GM23338 (cell line): ENCODE data around the gene ARMCX4. TPM values are rescaled to one million over a fixed set of nuclear protein-coding genes. Genes with fewer than 3 reads are reported as not detected.

Experiments used
- ATAC-seq: fragments of 200-7000 bp; cut with Tn5 transposase; 3 replicates; pipeline ENCODE4 v1.9.1; 2020
- DNase-seq: peaks from one replicate; pipeline ENCODE4 v3.0.0-alpha.2; 2015; ENCODE audit warnings: low spot score
- H2AFZ ChIP-seq: fragments of 200-600 bp; sonication (generic); 2 replicates; pipeline ENCODE4 v1.8.0; 2016; ENCODE audit warnings: antibody characterized with exemption, mild to moderate bottlenecking, moderate library complexity
- H3F3A ChIP-seq: fragments of 200-600 bp; sonication (generic); replicated peaks from 2 replicates; pipeline ENCODE4 v1.8.0; 2017; ENCODE audit warnings: antibody characterized with exemption, mixed run types, low read depth
- H3K27ac ChIP-seq: fragments of 200-600 bp; sonication (generic); 2 replicates; pipeline ENCODE4 v1.6.1; 2016; ENCODE audit warnings: low read depth
- H3K27me3 ChIP-seq: fragments of 200-600 bp; sonication (generic); 2 replicates; pipeline ENCODE4 v1.8.0; 2016; ENCODE audit warnings: mild to moderate bottlenecking, mixed run types, moderate library complexity; ENCODE audit not compliant: insufficient read depth
- H3K36me3 ChIP-seq: fragments of 200-600 bp; sonication (generic); 2 replicates; pipeline ENCODE4 v1.8.0; 2016; ENCODE audit warnings: mild to moderate bottlenecking; ENCODE audit not compliant: insufficient read depth
- H3K4me1 ChIP-seq: fragments of 200-600 bp; sonication (generic); 2 replicates; pipeline ENCODE4 v1.8.0; 2016; ENCODE audit warnings: mild to moderate bottlenecking, moderate library complexity; ENCODE audit not compliant: insufficient read depth
- H3K4me2 ChIP-seq: fragments of 200-600 bp; sonication (generic); 2 replicates; pipeline ENCODE4 v1.7.1; 2017; ENCODE audit warnings: mixed run types
- H3K4me3 ChIP-seq: fragments of 200-600 bp; sonication (generic); 2 replicates; pipeline ENCODE4 v1.6.1; 2016; ENCODE audit warnings: mixed run types
- H3K79me2 ChIP-seq: fragments of 200-600 bp; sonication (generic); replicated peaks from 2 replicates; pipeline ENCODE4 v1.8.0; 2017; ENCODE audit warnings: mild to moderate bottlenecking; ENCODE audit not compliant: insufficient read depth
- H3K9me2 ChIP-seq: fragments of 200-600 bp; sonication (generic); 2 replicates; pipeline ENCODE4 v1.8.0; 2017; ENCODE audit not compliant: insufficient read depth
- H4K20me1 ChIP-seq: fragments of 200-600 bp; sonication (generic); replicated peaks from 2 replicates; pipeline ENCODE4 v1.8.0; 2017; ENCODE audit warnings: mild to moderate bottlenecking; ENCODE audit not compliant: insufficient read depth
- H3K27ac Mint-ChIP-seq: 2 replicates; pipeline ENCODE4 v1.8.0; 2020; ENCODE audit warnings: inconsistent platforms, mild to moderate bottlenecking, moderate library complexity, mixed read lengths
- H3K27me3 Mint-ChIP-seq: 3 replicates; pipeline ENCODE4 v1.8.0; 2022; ENCODE audit warnings: low read depth, mild to moderate bottlenecking, moderate library complexity, mixed read lengths, inconsistent platforms; ENCODE audit not compliant: insufficient read depth, poor library complexity
- H3K36me3 Mint-ChIP-seq: 3 replicates; pipeline ENCODE4 v1.8.0; 2021; ENCODE audit warnings: low read depth, mild to moderate bottlenecking, inconsistent platforms, moderate library complexity, mixed read lengths
- H3K4me1 Mint-ChIP-seq: 3 replicates; pipeline ENCODE4 v1.8.0; 2020; ENCODE audit warnings: mild to moderate bottlenecking, inconsistent platforms, mixed read lengths
- H3K4me3 Mint-ChIP-seq: 3 replicates; pipeline ENCODE4 v1.8.0; 2021; ENCODE audit warnings: moderate library complexity, mild to moderate bottlenecking, inconsistent platforms, mixed read lengths
- H3K9me3 Mint-ChIP-seq: 3 replicates; pipeline ENCODE4 v1.8.0; 2020; ENCODE audit warnings: moderate library complexity, mild to moderate bottlenecking, inconsistent platforms, mixed read lengths
- ETS1 ChIP-seq: IDR thresholded peaks from 2 replicates; pipeline ENCODE4 v1.6.1; 2016; ENCODE audit warnings: antibody characterized with exemption
- JUNB ChIP-seq: IDR thresholded peaks from one replicate; pipeline ENCODE4 v1.6.1; 2016; ENCODE audit warnings: antibody characterized with exemption; ENCODE audit not compliant: unreplicated experiment
- NANOG ChIP-seq: IDR thresholded peaks from 2 replicates; pipeline ENCODE4 v1.6.1; 2016; ENCODE audit warnings: antibody characterized with exemption, borderline replicate concordance
- POLR2AphosphoS5 ChIP-seq: IDR thresholded peaks from 2 replicates; pipeline ENCODE4 v1.6.1; 2016; ENCODE audit warnings: antibody characterized with exemption, low read depth
- STAT1 ChIP-seq: IDR thresholded peaks from one replicate; pipeline ENCODE4 v1.6.1; 2016; ENCODE audit warnings: antibody characterized with exemption; ENCODE audit not compliant: unreplicated experiment
- ZNF114 ChIP-seq: fragments of 250-450 bp; sonication (Bioruptor Pico); IDR thresholded peaks from 2 replicates; pipeline ENCODE4 v1.5.0; 2020; ENCODE audit warnings: mild to moderate bottlenecking, moderate library complexity
- ZNF462 ChIP-seq: fragments of 250-450 bp; sonication (Bioruptor Pico); IDR thresholded peaks from 2 replicates; pipeline ENCODE4 v1.5.0; 2020; ENCODE audit warnings: mild to moderate bottlenecking, moderate library complexity
- polyA plus RNA-seq: library from polyadenylated mRNA; unstranded; fragments of >200 nt; fragmentation: Nextera tagmentation; extraction: Ambion mirVana; gene quantifications from 2 replicates; pipeline ENCODE4 v1.2.1, GENCODE V29; 2016
- total RNA-seq: library from RNA; depleted of rRNA; stranded (reverse); fragments of >200 nt; shearing (Covaris generic); gene quantifications from 2 replicates; pipeline ENCODE4 v1.2.3, GENCODE V29; 2014

Gene ARMCX4
- total and polyA plus RNA-seq, 2 experiments from 2014 or later: 11.9 to 13.3 TPM

GRCh38 chrX:101484135-101484534 lies 1.1 kb upstream of the ARMCX4 start:
- TF ChIP-seq JUNB (no peak), POLR2AphosphoS5 (no peak), ZNF114 (CRISPR knock-in tag) (no peak)
- Histone ChIP-seq H4K20me1 (no peaks in the 10 kb centered on the region), H3K36me3 (no peaks in the 10 kb centered on the region; the same call in 1 of the 2 replicates), H3K4me3 (no peak overlapping the region), H2AFZ (no peak overlapping the region), H3K4me1 (peaks cover 8% of the 10 kb centered on the region; the same call in 1 of the 2 replicates), H3K4me2 (peak overlapping the region; percentile 78), H3K27ac (no peak overlapping the region), H3K79me2 (no peaks in the 10 kb centered on the region), H3K9me2 (no peaks in the 10 kb centered on the region), H3F3A (no peaks in the 10 kb centered on the region), H3K27me3 (no peaks in the 10 kb centered on the region)
- ATAC-seq: no peak
- H3K4me1 Mint-ChIP-seq: peaks cover 13% of the 10 kb centered on the region
- DNase-seq: no peak
- no peak overlapping the region for H3K4me3 Mint-ChIP-seq
- no peak overlapping the region; the same call in 1 of the 2 replicates for H3K27ac Mint-ChIP-seq
- peaks cover 3% of the 10 kb centered on the region for H3K27me3 Mint-ChIP-seq
- H3K36me3 Mint-ChIP-seq: peaks cover 12% of the 10 kb centered on the region
- no peaks in the 10 kb centered on the region for H3K9me3 Mint-ChIP-seq

- H2AFZ ChIP-seq: no peak overlapping the region
- H4K20me1 ChIP-seq: no peaks in the 10 kb centered on the region
- no peak for DNase-seq
- H3K4me1 ChIP-seq: peaks cover 8% of the 10 kb centered on the region; the same call in 1 of the 2 replicates
- no peaks in the 10 kb centered on the region for H3K79me2 ChIP-seq
- peaks cover 8% of the 10 kb centered on the region for H3K4me1 Mint-ChIP-seq
- no peak for ATAC-seq
- no peak overlapping the region for H3K27ac Mint-ChIP-seq
- TF ChIP-seq STAT1 (no peak), NANOG (no peak), ETS1 (no peak), ZNF462 (CRISPR knock-in tag) (no peak)
- H3K36me3 ChIP-seq: no peaks in the 10 kb centered on the region; the same call in 1 of the 2 replicates
- no peaks in the 10 kb centered on the region for H3K9me3 Mint-ChIP-seq
- H3K4me3 Mint-ChIP-seq: no peak overlapping the region
- peaks cover 19% of the 10 kb centered on the region for H3K36me3 Mint-ChIP-seq
- H3K27me3 Mint-ChIP-seq: peaks cover 5% of the 10 kb centered on the region
- H3K4me2 ChIP-seq: no peak overlapping the region
- H3K27ac ChIP-seq: no peak overlapping the region
- no peaks in the 10 kb centered on the region for H3K27me3 ChIP-seq
- H3K4me3 ChIP-seq: no peak overlapping the region
- H3K9me2 ChIP-seq: no peaks in the 10 kb centered on the region
- H3F3A ChIP-seq: no peaks in the 10 kb centered on the region
Observed at GRCh38 chrX:101488796-101489195, 3.5 kb downstream of the ARMCX4 start.
